H1 (cell line): ENCODE results near the gene ADAMTS6. TPM values are rescaled to one million over a fixed set of nuclear protein-coding genes. Genes with fewer than 3 reads are reported as not detected.

Experiments
- CTCF ChIA-PET: fragments of 300-600 bp; sonication (Branson Sonifier 250); formaldehyde crosslinking; loops from one replicate; lab custom pipeline; 2021; ENCODE audit not compliant: partially characterized antibody; lab: Charles Lee
- POLR2A ChIA-PET: fragments of 300-600 bp; sonication (Branson Sonifier 250); formaldehyde crosslinking; loops from one replicate; lab custom pipeline; 2021; ENCODE audit warnings: inconsistent platforms; ENCODE audit not compliant: partially characterized antibody; lab: Charles Lee
- DNase-seq, 2 experiments: peaks; one replicate each; pipeline versions ENCODE4 v3.0.0 to v3.0.0-alpha.2; 2010 to 2022; ENCODE audit warnings: low spot score in 2 of 2, low read depth in 1 of 2, mixed read lengths in 1 of 2
- FAIRE-seq: peaks from 2 replicates; lab custom pipeline; 2011; peaks lifted over from hg19 to GRCh38; lab: Jason Lieb, UNC
- H2AFZ ChIP-seq: 2 replicates; pipeline ENCODE4 v1.8.1; 2012; ENCODE audit warnings: low read length, inconsistent platforms
- H2AK5ac ChIP-seq: 2 replicates; pipeline ENCODE4 v1.6.1; 2013; ENCODE audit warnings: low read depth, low read length
- H2BK120ac ChIP-seq: replicated peaks from 2 replicates; pipeline ENCODE3; 2013; ENCODE audit warnings: low read depth, low read length, inconsistent platforms
- H2BK12ac ChIP-seq: 2 replicates; pipeline ENCODE4 v1.6.1; 2013; ENCODE audit warnings: low read depth, low read length
- H2BK15ac ChIP-seq: 2 replicates; pipeline ENCODE4 v1.6.1; 2013; ENCODE audit warnings: low read length
- H2BK20ac ChIP-seq: 2 replicates; pipeline ENCODE4 v1.6.1; 2013; ENCODE audit warnings: low read length
- H2BK5ac ChIP-seq: 2 replicates; pipeline ENCODE4 v1.6.1; 2013; ENCODE audit warnings: low read depth, low read length
- H3K14ac ChIP-seq: 2 replicates; pipeline ENCODE4 v1.6.1; 2013; ENCODE audit warnings: inconsistent platforms; ENCODE audit not compliant: insufficient read length
- H3K18ac ChIP-seq: 2 replicates; pipeline ENCODE4 v1.6.1; 2013; ENCODE audit warnings: low read length; ENCODE audit errors: extremely low read depth
- H3K23ac ChIP-seq: 2 replicates; pipeline ENCODE4 v1.6.1; 2013; ENCODE audit warnings: inconsistent platforms; ENCODE audit not compliant: insufficient read length
- H3K23me2 ChIP-seq: 2 replicates; pipeline ENCODE4 v1.6.1; 2013; ENCODE audit warnings: low read depth, low read length
- H3K27ac ChIP-seq: 2 replicates; pipeline ENCODE4 v1.6.1; 2011; ENCODE audit warnings: low read depth, low read length, inconsistent platforms
- H3K27me3 ChIP-seq, 4 experiments: replicated peaks in 1 of 4; 1 replicate in 1 of 4; 2 replicates in 3 of 4; pipeline versions ENCODE4 v1.6.1 to v1.8.1; 2011 to 2013; ENCODE audit warnings: low read length in 3 of 4, mild to moderate bottlenecking in 3 of 4, inconsistent platforms in 2 of 4, mixed read lengths in 2 of 4, moderate library complexity in 1 of 4; ENCODE audit not compliant: control insufficient read depth in 3 of 4, insufficient read depth in 3 of 4; ENCODE audit errors: extremely low read depth in 1 of 4
- H3K36me3 ChIP-seq, 4 experiments: 2 replicates each; pipeline versions ENCODE4 v1.6.1 to v1.8.1; 2011 to 2013; ENCODE audit warnings: mild to moderate bottlenecking in 4 of 4, low read length in 3 of 4, moderate library complexity in 2 of 4, control low read depth in 1 of 4, inconsistent platforms in 1 of 4; ENCODE audit not compliant: insufficient read depth in 4 of 4, control insufficient read depth in 2 of 4
- H3K4ac ChIP-seq: replicated peaks from 2 replicates; pipeline ENCODE3; 2013; ENCODE audit warnings: low read length, low read depth, mixed read lengths, inconsistent platforms; ENCODE audit not compliant: insufficient read length
- H3K4me1 ChIP-seq, 4 experiments: replicated peaks in 1 of 4; 1 replicate in 1 of 4; 2 replicates in 3 of 4; pipeline versions ENCODE4 v1.6.1 to v1.8.1; 2011 to 2013; ENCODE audit warnings: low read length in 3 of 4, inconsistent platforms in 2 of 4, mixed read lengths in 1 of 4; ENCODE audit not compliant: insufficient read depth in 4 of 4, control insufficient read depth in 3 of 4
- H3K4me2 ChIP-seq, 2 experiments: 2 replicates each; pipeline versions ENCODE4 v1.6.1 to v1.8.1; 2011 to 2013; ENCODE audit warnings: low read depth in 2 of 2, low read length in 2 of 2, control low read depth in 1 of 2, inconsistent platforms in 1 of 2, mild to moderate bottlenecking in 1 of 2; ENCODE audit not compliant: insufficient read depth in 1 of 2
- H3K4me3 ChIP-seq, 4 experiments: fragments of 200-600, 300-600 bp in 1 of 4; sonication (generic), shearing (Covaris generic), sonication (Bioruptor Twin) in 1 of 4; 2 replicates each; pipeline versions ENCODE4 v1.5.1 to v1.8.1; 2011 to 2016; ENCODE audit warnings: low read length in 4 of 4, low read depth in 3 of 4, control low read depth in 2 of 4, inconsistent platforms in 2 of 4, mild to moderate bottlenecking in 2 of 4, mixed read lengths in 1 of 4, moderate library complexity in 1 of 4; ENCODE audit not compliant: insufficient read depth in 2 of 4; ENCODE audit errors: extremely low read depth in 1 of 4
- H3K56ac ChIP-seq: replicated peaks from 2 replicates; pipeline ENCODE3; 2013; ENCODE audit warnings: low read depth, mild to moderate bottlenecking, mixed read lengths, low read length, inconsistent platforms; ENCODE audit not compliant: insufficient read length
- H3K79me1 ChIP-seq: 2 replicates; pipeline ENCODE4 v1.6.1; 2013; ENCODE audit warnings: low read depth, low read length, control low read depth
- H3K79me2 ChIP-seq, 2 experiments: 2 replicates each; pipeline versions ENCODE4 v1.6.1 to v1.8.1; 2012 to 2013; ENCODE audit warnings: low read length in 2 of 2, mild to moderate bottlenecking in 2 of 2, inconsistent platforms in 1 of 2; ENCODE audit not compliant: insufficient read depth in 2 of 2, control insufficient read depth in 1 of 2
- H3K9ac ChIP-seq, 4 experiments: replicated peaks in 1 of 4; 1 replicate in 1 of 4; 2 replicates in 3 of 4; pipeline versions ENCODE4 v1.6.1 to v1.8.1; 2011 to 2013; ENCODE audit warnings: low read depth in 3 of 4, low read length in 3 of 4, control low read depth in 2 of 4, mild to moderate bottlenecking in 2 of 4, moderate library complexity in 2 of 4, inconsistent platforms in 1 of 4; ENCODE audit errors: extremely low read depth in 1 of 4
- H3K9me3 ChIP-seq, 2 experiments: 2 replicates each; pipeline versions ENCODE4 v1.6.1 to v1.8.1; 2012 to 2013; ENCODE audit warnings: mild to moderate bottlenecking in 2 of 2, moderate library complexity in 2 of 2, control low read depth in 1 of 2, inconsistent platforms in 1 of 2, low read depth in 1 of 2, low read length in 1 of 2, mixed read lengths in 1 of 2; ENCODE audit not compliant: insufficient read depth in 2 of 2
- H4K20me1 ChIP-seq, 2 experiments: replicated peaks in 1 of 2; 2 replicates each; pipeline versions ENCODE3 to v1.8.1; 2011 to 2013; ENCODE audit warnings: inconsistent platforms in 2 of 2, low read length in 2 of 2, mild to moderate bottlenecking in 1 of 2; ENCODE audit not compliant: insufficient read depth in 2 of 2, control insufficient read depth in 1 of 2
- H4K5ac ChIP-seq: 2 replicates; pipeline ENCODE4 v1.6.1; 2013; ENCODE audit warnings: low read length, low read depth, mixed read lengths, inconsistent platforms; ENCODE audit not compliant: insufficient read length
- H4K8ac ChIP-seq: 2 replicates; pipeline ENCODE4 v1.8.0; 2013; ENCODE audit warnings: mild to moderate bottlenecking, moderate library complexity, low read length, inconsistent platforms; ENCODE audit not compliant: insufficient read depth; ENCODE audit errors: extremely low read depth
- H4K91ac ChIP-seq: replicated peaks from 2 replicates; pipeline ENCODE3; 2013; ENCODE audit warnings: low read length, mixed read lengths, inconsistent platforms; ENCODE audit not compliant: insufficient read length
- BCL11A ChIP-seq, 2 experiments: IDR thresholded peaks; one replicate each; pipeline ENCODE4 v1.6.1; 2011; ENCODE audit warnings: low read depth in 2 of 2, low read length in 2 of 2, mild to moderate bottlenecking in 2 of 2
- CEBPB ChIP-seq: IDR thresholded peaks from 2 replicates; pipeline ENCODE4 v1.6.1; 2012; ENCODE audit warnings: low read depth, low read length
- CTBP2 ChIP-seq: IDR thresholded peaks from 2 replicates; pipeline ENCODE4 v1.7.0; 2011; ENCODE audit warnings: borderline replicate concordance, mild to moderate bottlenecking, moderate library complexity, mixed read lengths, low read length; ENCODE audit not compliant: insufficient read depth, insufficient read length
- TCF12 ChIP-seq: IDR thresholded peaks from 2 replicates; pipeline ENCODE4 v1.6.1; 2011; ENCODE audit warnings: low read depth, mild to moderate bottlenecking, low read length
- WGBS, 2 experiments: shearing (Covaris generic) in 1 of 2; methylation state at CpG; one replicate each; pipeline versions ENCODE4 v1.1.6 to v1.1.7; 2013 to 2015; ENCODE audit warnings: low lambda C conversion rate in 2 of 2, mixed read lengths in 2 of 2, inconsistent platforms in 1 of 2, low coverage in 1 of 2, missing lambda C conversion rate in 1 of 2; ENCODE audit not compliant: insufficient replicate concordance in 2 of 2, insufficient coverage in 1 of 2, insufficient read length in 1 of 2; ENCODE audit errors: extremely low coverage in 1 of 2, missing lambda C conversion rate in 1 of 2; 5-methylcytosine and 5-hydroxymethylcytosine counted together
- polyA plus RNA-seq, 7 experiments: library from polyadenylated mRNA; depleted of rRNA in 3 of 7; stranded (reverse) in 5 of 7; unstranded in 2 of 7; fragments of >200 nt in 5 of 7; fragments of 200-250 nt in 2 of 7; gene quantifications; 1 replicate in 5 of 7; 2 replicates in 1 of 7; 4 replicates in 1 of 7; pipeline versions ENCODE4 v1.2.1 to v1.2.3, GENCODE V29; 2011 to 2013; ENCODE audit warnings: missing spikeins in 2 of 7, mixed read lengths in 2 of 7
- total RNA-seq: library from RNA; stranded (reverse); fragmentation: NEBNext Ultra II Directional; extraction: Animal tissue kit (Norgen Biotek cat#: 25700); gene quantifications from 2 replicates; pipeline ENCODE4 v1.2.1, GENCODE V29; 2021

Gene ADAMTS6
- total and polyA plus RNA-seq, 2 of the 8 experiments (the other 6 are each of a cell fraction or from before 2014, with no cell fraction given), result 0.74 to 2.4 TPM

- no peak overlapping the region for H2AFZ ChIP-seq
- no peak overlapping the region for H3K27ac ChIP-seq
- no peak overlapping the region for H4K91ac ChIP-seq
- H3K56ac ChIP-seq, result no peak overlapping the region
- no peaks in the 10 kb centered on the region for H3K36me3 ChIP-seq
- no peak overlapping the region for H4K5ac ChIP-seq
- H3K4me3 ChIP-seq, result no peak overlapping the region
- no peak overlapping the region for H3K14ac ChIP-seq
- H2BK20ac ChIP-seq, result no peak overlapping the region
- H3K4me1 ChIP-seq, result no peaks in the 10 kb centered on the region
- FAIRE-seq (no peak), DNase-seq (no peak)
- no peak overlapping the region for H2BK15ac ChIP-seq
- no peak overlapping the region for H2BK5ac ChIP-seq
- H2AK5ac ChIP-seq, result no peak overlapping the region
- no peak overlapping the region for H3K9ac ChIP-seq
- no peaks in the 10 kb centered on the region for H3K27me3 ChIP-seq
- no peak overlapping the region for H2BK120ac ChIP-seq
- no peak overlapping the region for H3K18ac ChIP-seq
- no peaks in the 10 kb centered on the region for H4K20me1 ChIP-seq
- H3K79me2 ChIP-seq, result no peaks in the 10 kb centered on the region
- no peak overlapping the region for H3K23ac ChIP-seq
- no peak overlapping the region for H4K8ac ChIP-seq
- H3K23me2 ChIP-seq, result no peaks in the 10 kb centered on the region
- no peaks in the 10 kb centered on the region for H3K79me1 ChIP-seq
- no peak overlapping the region for H3K4me2 ChIP-seq
- WGBS, 2 experiments, result 100% methylated on average over 2 of the region's 2 CpGs; no CpG with 5 or more reads in 1 of the 2 experiments
- TF ChIP-seq CTBP2, result no peak
- peak; percentile 48; the same call in 1 of the 2 replicates for TF ChIP-seq CEBPB
- no peak for TF ChIP-seq TCF12
- TF ChIP-seq BCL11A (IDR thresholded peaks at IDR 0.05; ENCODE audit: low read depth in 2 of 2, low read length in 2 of 2), result no peak
- ChIA-PET CTCF (no interaction called here), POLR2A (no interaction called here)
- no peaks in the 10 kb centered on the region for H3K9me3 ChIP-seq
- H3K4ac ChIP-seq, result no peak overlapping the region
- no peak overlapping the region for H2BK12ac ChIP-seq
These were observed 35.0 kb downstream of the ADAMTS6 start for GRCh38 chr5:65446682-65447081.
